ACC112 (cell line): ENCODE data around the gene GPX4.

Experiments
- H2AFZ ChIP-seq: fragments of 200-600 bp; sonication (generic); one replicate; pipeline ENCODE4 v1.6.0; 2017; ENCODE audit warnings: antibody characterized with exemption, low read length; ENCODE audit not compliant: unreplicated experiment
- H3K27ac ChIP-seq: fragments of 200-600 bp; sonication (generic); 2 replicates; pipeline ENCODE4 v1.5.1; 2014; ENCODE audit warnings: low read depth, mild to moderate bottlenecking, antibody characterized with exemption, low read length, moderate library complexity
- H3K27me3 ChIP-seq: fragments of 200-600 bp; sonication (generic); 2 replicates; pipeline ENCODE4 v1.6.1; 2014; ENCODE audit warnings: mild to moderate bottlenecking, antibody characterized with exemption, low read length, moderate library complexity, mixed read lengths; ENCODE audit not compliant: insufficient read depth
- H3K36me3 ChIP-seq: fragments of 200-600 bp; sonication (generic); 2 replicates; pipeline ENCODE4 v1.6.1; 2016; ENCODE audit warnings: mild to moderate bottlenecking, antibody characterized with exemption, low read length, moderate library complexity, mixed read lengths; ENCODE audit not compliant: insufficient read depth
- H3K4me1 ChIP-seq: fragments of 200-600 bp; sonication (generic); one replicate; pipeline ENCODE4 v1.6.1; 2016; ENCODE audit warnings: low read length, mixed read lengths; ENCODE audit not compliant: insufficient read depth, unreplicated experiment, control insufficient read depth
- H3K4me3 ChIP-seq: fragments of 200-600 bp; sonication (generic); 2 replicates; pipeline ENCODE4 v1.5.1; 2014; ENCODE audit warnings: mild to moderate bottlenecking, low read depth, low read length
- H3K79me2 ChIP-seq: fragments of 200-600 bp; sonication (generic); one replicate; pipeline ENCODE4 v1.6.0; 2016; ENCODE audit warnings: low read length; ENCODE audit not compliant: control insufficient read depth, unreplicated experiment, insufficient read depth

The GPX4 gene

DNA sequence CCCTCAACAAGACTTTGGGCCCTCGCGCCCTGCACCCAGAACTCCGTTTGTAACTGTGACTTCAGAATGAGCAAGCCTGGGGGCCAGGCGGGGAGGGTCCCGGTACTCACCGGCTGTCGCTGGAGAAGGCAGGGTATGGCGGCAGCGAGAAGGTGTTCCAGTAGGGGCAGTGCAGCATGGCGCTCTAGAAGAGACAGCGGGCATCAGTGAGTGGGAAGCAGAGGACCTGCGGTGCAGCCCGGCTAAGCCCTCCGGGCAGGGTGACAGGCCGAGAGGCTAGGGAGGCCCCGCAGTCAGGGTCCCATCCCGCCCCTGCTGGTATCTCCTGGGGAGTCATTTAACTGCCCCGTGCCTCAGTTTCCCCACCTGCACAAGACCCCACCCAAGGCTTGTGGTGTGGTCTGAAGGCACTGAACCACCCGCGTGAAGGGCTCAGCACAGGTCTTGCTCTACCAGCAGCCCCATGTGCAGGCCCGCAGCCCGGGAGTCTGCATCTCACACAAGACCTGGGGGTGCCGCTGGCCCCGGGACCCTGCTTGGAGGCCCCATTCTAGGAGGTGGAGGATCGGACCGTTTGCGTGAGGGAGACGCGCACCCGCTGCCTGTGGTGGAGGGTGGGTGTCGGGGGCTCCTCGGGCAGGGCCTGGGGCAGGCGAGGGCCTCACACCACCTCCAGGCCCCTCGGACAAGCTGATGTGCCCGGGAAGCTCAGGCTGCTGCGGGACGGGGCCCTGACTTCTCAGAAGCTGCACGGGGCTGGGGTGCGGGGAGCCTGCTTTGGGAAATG lies 45.7 kb downstream of the GPX4 start:
- Histone ChIP-seq H2AFZ (no peak overlapping the region), H3K79me2 (peaks cover 31% of the 10 kb centered on the region), H3K27ac (no peak overlapping the region), H3K4me1 (peaks cover 2% of the 10 kb centered on the region), H3K27me3 (no peaks in the 10 kb centered on the region), H3K4me3 (no peak overlapping the region), H3K36me3 (peaks cover 10% of the 10 kb centered on the region; the same call in 1 of the 2 replicates)

DNA sequence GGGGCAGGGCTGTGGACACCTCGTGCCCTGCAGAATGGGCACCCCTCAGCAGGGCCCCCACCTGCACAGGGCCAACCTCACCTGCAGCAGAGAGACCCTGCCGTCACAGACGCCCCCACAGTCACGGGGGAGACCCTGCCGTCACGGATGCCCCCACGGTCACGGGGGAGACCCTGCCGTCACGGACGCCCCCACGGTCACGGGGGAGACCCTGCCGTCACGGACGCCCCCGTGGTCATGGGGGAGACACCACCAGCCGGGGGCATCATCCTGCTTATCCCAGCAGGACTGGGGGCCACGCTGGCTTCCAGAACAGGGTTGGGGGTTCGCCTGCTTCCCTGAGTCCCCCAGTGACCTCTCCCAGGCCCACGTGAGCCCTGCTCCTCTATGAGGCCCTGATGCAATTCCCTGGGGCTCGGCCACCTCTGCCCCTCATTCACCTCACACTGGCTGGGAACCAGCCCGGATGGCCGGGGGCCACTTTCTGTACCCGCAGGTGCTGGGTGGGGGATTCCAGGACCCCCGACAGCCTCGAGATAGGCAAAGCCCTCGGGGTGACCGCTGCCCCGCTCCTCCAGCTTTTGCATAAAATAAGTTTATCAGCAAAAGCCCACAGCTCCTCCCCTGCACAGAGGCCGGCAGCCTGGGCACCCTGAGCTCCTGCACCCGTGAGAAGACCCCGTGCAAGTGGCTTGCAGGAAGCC lies 46.7 kb downstream of the GPX4 start:
- Histone ChIP-seq H3K36me3 (peaks cover 10% of the 10 kb centered on the region; the same call in 1 of the 2 replicates), H3K27ac (no peak overlapping the region), H3K4me1 (peaks cover 11% of the 10 kb centered on the region)

DNA sequence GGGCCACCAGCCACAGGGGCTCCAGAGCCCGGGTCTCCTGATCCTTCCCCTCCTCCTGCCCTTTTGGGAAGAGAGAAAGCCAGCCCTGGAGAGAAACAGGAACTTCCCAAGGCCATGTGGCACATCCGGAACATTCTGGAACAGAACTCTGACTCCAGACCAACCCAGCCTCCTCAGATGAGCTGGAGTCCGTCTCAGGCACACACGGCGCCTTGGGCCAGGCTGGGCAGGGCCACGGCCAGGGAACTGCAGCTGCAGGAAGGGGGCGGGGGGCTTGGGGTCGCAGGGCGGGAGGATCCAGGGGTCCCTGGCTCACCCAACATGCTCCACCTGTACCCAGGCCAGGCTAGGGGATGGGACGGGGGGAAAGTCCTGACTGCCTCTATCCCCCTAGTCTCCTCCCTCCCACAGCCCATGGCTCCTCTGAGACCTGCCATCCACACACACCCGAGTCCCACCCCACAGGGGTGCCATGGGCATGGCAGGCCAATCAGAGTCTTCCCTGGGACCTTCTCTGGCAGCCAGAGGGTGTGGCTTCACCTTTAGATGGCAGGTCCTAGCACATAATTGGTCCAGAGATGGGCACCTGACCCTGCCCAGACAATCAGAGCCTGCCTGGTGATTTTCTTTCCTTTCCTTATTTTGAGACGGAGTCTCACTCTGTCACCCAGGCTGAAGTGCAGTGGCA lies 47.4 kb downstream of the GPX4 start:
- no peaks in the 10 kb centered on the region for H3K27me3 ChIP-seq
- H3K36me3 ChIP-seq: peaks cover 7% of the 10 kb centered on the region; the same call in 1 of the 2 replicates
- H3K79me2 ChIP-seq: peaks cover 41% of the 10 kb centered on the region
- H3K4me3 ChIP-seq: no peak overlapping the region
- no peak overlapping the region for H3K27ac ChIP-seq
- no peak overlapping the region for H2AFZ ChIP-seq
- peaks cover 18% of the 10 kb centered on the region for H3K4me1 ChIP-seq

More for the DNA sequence above, 46.7 kb downstream of the GPX4 start:
- no peak overlapping the region for H3K4me3 ChIP-seq
- peaks cover 34% of the 10 kb centered on the region for H3K79me2 ChIP-seq
- no peaks in the 10 kb centered on the region for H3K27me3 ChIP-seq
- H2AFZ ChIP-seq: no peak overlapping the region

DNA sequence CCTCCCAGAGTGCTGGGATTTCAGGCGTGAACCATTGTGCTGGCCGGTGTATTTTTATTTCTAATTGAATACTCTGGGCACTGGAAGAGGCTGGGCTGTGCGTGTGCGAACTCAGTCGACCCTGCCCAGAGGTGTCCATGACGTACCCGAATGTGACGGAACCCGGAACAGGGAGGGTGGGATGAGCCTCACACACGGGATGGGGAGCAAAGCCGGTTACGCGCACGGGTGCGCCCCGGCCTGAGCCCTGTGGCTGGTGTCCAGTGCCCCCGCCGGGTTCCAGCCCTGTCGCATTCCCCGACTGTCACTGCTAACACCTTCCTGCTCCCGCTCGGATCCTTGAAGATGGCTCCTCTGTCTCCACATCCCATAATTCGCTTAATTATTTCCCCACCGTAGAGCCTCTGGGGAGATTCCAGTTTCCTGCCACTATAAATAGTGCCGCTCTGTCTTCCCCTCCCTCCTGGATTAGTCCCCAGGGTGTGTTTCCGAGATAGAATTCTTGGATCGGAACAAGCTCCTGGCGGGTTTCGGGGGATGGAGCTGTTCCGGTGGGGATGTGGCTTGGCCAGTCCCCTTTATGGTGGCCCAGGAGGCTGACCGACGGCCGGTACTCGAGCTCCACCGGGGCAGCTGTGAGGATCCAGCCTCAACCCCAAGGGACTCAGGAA lies 48.3 kb downstream of the GPX4 start:
- no peak overlapping the region for H2AFZ ChIP-seq
- peaks cover 20% of the 10 kb centered on the region for H3K4me1 ChIP-seq
- no peaks in the 10 kb centered on the region for H3K27me3 ChIP-seq
- peaks cover 48% of the 10 kb centered on the region for H3K79me2 ChIP-seq
- H3K27ac ChIP-seq: no peak overlapping the region
- peaks cover 7% of the 10 kb centered on the region; the same call in 1 of the 2 replicates for H3K36me3 ChIP-seq
- no peak overlapping the region for H3K4me3 ChIP-seq

DNA sequence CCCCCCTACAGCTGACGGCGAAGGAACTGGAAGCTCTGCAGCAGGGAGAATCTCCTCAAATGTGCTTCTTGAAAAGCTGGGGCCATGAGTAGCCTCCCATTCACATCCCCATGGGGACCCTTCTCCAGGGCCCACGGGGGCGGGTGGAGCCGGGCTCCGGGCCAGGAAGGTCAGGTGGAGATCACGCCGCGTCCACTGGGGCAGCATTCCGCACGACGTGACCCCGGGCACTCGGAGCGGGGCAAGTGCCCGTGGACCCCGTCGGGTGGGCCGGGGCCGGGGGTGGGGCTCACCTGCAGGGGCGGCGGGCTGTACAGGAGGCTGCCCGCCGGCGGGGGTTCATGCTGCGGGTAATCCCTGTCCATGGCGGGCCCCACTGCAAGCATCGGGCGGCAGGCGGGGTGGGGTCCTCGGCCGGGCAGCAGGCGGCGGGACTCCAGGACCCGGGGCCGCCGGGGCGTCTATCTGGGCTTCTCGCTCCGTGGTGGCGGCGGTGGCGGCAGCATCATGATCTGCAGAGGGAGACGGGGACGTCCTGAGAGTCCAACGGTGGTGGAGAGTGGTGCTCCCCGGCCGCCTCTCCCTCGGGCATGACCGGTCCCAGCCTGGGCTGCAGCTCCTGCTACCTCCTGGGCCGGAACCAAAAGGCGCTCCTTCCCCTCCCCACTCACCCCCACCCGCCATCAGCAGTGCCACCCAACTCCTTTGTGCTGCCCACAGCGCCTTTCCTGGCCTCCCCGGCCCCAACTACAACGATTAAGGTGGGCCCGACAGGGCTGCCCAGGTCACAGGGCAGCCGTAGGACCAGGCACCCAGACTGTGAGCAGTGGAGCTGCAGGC lies 50.3 kb downstream of the GPX4 start:
- H3K36me3 ChIP-seq: peaks cover 7% of the 10 kb centered on the region; the same call in 1 of the 2 replicates
- peaks cover 60% of the 10 kb centered on the region for H3K79me2 ChIP-seq
- H3K4me1 ChIP-seq: peaks cover 20% of the 10 kb centered on the region
- peak overlapping the region; percentile 71 for H3K4me3 ChIP-seq
- H2AFZ ChIP-seq: no peak overlapping the region
- H3K27me3 ChIP-seq: no peaks in the 10 kb centered on the region
- H3K27ac ChIP-seq: peak overlapping the region; percentile 90

DNA sequence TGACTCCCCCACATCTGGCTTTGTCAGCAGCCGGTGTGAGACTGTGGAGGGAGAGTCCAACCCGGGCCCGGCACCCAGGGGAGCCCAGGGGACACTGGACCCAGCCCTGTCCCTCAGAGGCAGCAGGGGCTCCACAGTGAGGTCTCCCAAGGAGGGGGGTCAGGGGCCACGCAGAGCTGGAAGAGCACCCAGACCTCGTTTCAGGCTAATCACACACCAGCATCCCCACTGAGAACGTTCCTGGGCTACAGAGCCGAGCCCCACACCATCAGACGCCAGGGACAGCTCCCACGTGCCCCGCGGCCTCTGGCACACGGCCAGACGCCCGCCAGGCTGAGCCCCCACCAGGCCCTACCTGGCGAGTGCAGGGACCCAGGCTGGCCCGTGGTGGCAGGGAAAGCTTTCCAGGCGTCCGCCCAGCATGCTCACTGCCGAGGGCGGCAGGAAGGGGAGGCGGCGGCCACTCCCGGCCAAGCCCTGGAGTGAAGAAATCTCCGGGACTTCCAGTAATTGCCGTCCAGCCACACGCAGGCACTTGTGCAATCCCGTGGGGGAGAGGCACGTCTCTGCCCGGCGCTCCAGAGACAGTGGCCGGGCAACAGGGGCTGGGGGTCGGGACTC lies 51.0 kb downstream of the GPX4 start:
- Histone ChIP-seq H3K27me3 (no peaks in the 10 kb centered on the region), H2AFZ (no peak overlapping the region), H3K36me3 (peaks cover 7% of the 10 kb centered on the region; the same call in 1 of the 2 replicates), H3K27ac (peak overlapping the region; percentile 90), H3K4me3 (peak overlapping the region; percentile 71), H3K79me2 (peaks cover 61% of the 10 kb centered on the region), H3K4me1 (peaks cover 20% of the 10 kb centered on the region)

DNA sequence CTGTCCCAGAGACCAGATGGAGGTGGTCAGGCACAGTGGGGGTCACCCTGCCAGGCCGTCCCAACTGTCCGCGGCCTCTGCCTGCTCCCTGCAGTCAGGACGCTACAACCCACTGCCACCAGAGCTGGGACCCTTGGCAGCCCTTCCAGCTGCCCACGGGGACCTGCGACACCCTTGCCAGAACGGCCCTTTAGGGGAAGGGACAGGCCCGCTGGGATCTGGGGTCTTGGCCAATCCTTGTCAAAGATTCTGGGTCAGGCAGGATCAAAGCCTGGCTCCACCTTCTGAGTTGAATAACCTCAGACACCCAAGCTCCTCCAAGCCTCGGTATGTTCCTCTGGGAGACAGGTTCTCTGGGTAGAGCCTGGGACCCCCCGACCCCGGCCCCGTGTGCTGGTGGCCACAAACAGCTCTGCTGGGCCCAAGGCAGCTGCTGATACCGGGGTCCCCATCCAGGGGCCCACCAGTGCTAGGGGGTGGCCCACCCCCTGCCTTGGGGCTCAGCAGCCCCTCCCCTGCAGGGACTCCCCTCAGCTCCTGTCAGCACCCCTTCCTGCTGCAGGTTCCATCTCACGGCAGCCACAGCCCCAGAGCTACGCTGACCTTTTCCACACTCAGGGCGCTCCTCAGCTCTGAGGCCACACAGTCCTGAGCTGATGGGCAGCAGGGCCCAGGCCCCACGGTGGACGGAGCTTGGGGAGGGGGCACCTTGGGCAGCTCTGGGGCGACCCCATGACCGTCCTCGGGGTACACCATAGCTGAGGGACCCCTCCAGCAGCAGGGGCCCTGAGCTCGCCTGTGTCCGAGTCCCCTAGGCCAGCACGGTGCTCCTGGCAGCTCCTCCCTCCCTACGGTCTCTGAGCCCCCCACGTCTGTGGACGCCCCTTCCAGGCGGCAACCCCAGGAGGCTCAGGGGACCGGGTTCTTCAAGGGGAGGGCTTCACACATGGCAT lies 51.8 kb downstream of the GPX4 start:
- peak overlapping the region; percentile 90 for H3K27ac ChIP-seq
- H3K36me3 ChIP-seq: peaks cover 7% of the 10 kb centered on the region; the same call in 1 of the 2 replicates
- H3K27me3 ChIP-seq: no peaks in the 10 kb centered on the region
- peaks cover 63% of the 10 kb centered on the region for H3K79me2 ChIP-seq
- peaks cover 20% of the 10 kb centered on the region for H3K4me1 ChIP-seq
- peak overlapping the region; percentile 71 for H3K4me3 ChIP-seq
- no peak overlapping the region for H2AFZ ChIP-seq
